H1 (cell line): ENCODE results near the gene ADGRB3. TPM values are rescaled to one million over a fixed set of nuclear protein-coding genes. Genes with fewer than 3 reads are reported as not detected.

Experiments
- CTCF ChIP-seq, 3 experiments: IDR thresholded peaks; 1 replicate in 2 of 3; 2 replicates in 1 of 3; pipeline versions ENCODE4 v1.5.1 to v1.6.1; 2011; ENCODE audit warnings: low read length in 3 of 3, mild to moderate bottlenecking in 3 of 3, inconsistent platforms in 2 of 3, low read depth in 1 of 3, moderate library complexity in 1 of 3; ENCODE audit not compliant: insufficient read depth in 1 of 3; ENCODE audit errors: control extremely low read depth in 1 of 3
- RAD21 ChIP-seq, 2 experiments: IDR thresholded peaks in 1 of 2; conservative IDR thresholded peaks in 1 of 2; 2 replicates each; pipeline ENCODE4 v1.6.1; 2011; ENCODE audit warnings: low read depth in 2 of 2, low read length in 2 of 2, improper control_type of control experiment in 1 of 2, inconsistent platforms in 1 of 2, mild to moderate bottlenecking in 1 of 2, moderate library complexity in 1 of 2
- SAP30 ChIP-seq: fragments of 300-600 bp; sonication (generic); IDR thresholded peaks from 2 replicates; pipeline ENCODE4 v1.7.1; 2012; ENCODE audit warnings: low read length, moderate library complexity, mild to moderate bottlenecking, inconsistent platforms; ENCODE audit not compliant: insufficient read depth, insufficient replicate concordance
- SRF ChIP-seq: IDR thresholded peaks from 2 replicates; pipeline ENCODE4 v1.6.1; 2011; ENCODE audit warnings: mild to moderate bottlenecking, low read depth, low read length, moderate library complexity
- polyA plus RNA-seq, 7 experiments: library from polyadenylated mRNA; depleted of rRNA in 3 of 7; stranded (reverse) in 5 of 7; unstranded in 2 of 7; fragments of >200 nt in 5 of 7; fragments of 200-250 nt in 2 of 7; gene quantifications; 1 replicate in 5 of 7; 2 replicates in 1 of 7; 4 replicates in 1 of 7; pipeline versions ENCODE4 v1.2.1 to v1.2.3, GENCODE V29; 2011 to 2013; ENCODE audit warnings: missing spikeins in 2 of 7, mixed read lengths in 2 of 7
- total RNA-seq: library from RNA; stranded (reverse); fragmentation: NEBNext Ultra II Directional; extraction: Animal tissue kit (Norgen Biotek cat#: 25700); gene quantifications from 2 replicates; pipeline ENCODE4 v1.2.1, GENCODE V29; 2021

Gene ADGRB3
- total and polyA plus RNA-seq, 2 of the 8 experiments (the other 6 are each of a cell fraction or from before 2014, with no cell fraction given) = 0.35 to 1.2 TPM

GRCh38 chr6:69284176-69284730 lies 649.2 kb downstream of the ADGRB3 start (continued):
- TF ChIP-seq CTCF (IDR thresholded peaks at IDR 0.05; ENCODE audit: control extremely low read depth in 1 of 3, insufficient read depth in 1 of 3, low read depth in 1 of 3, low read length in 3 of 3) = no peak
- no peak for TF ChIP-seq RAD21 (IDR thresholded peaks at IDR 0.05 in 1 of 2, conservative IDR thresholded peaks at IDR 0.05 in 1 of 2; ENCODE audit: low read depth in 2 of 2, low read length in 2 of 2)
- TF ChIP-seq SAP30 = no peak
- no peak for TF ChIP-seq SRF
